Left hindlimb (tissue), 1 donor: ENCODE measurements around the gene LYPD8.

Experiments
- DNase-seq: peaks from one replicate; pipeline ENCODE4 v3.0.0-alpha.2; 2018

Gene LYPD8

GRCh38 chr1:248696774-248697173, 58.8 kb downstream of the LYPD8 start:
- no peak for DNase-seq

GRCh38 chr1:248696261-248696660, 59.3 kb downstream of the LYPD8 start:
- no peak for DNase-seq

GRCh38 chr1:248695451-248696132, 60.0 kb downstream of the LYPD8 start:
- no peak for DNase-seq

GRCh38 chr1:248691567-248692155, 63.9 kb downstream of the LYPD8 start:
- no peak for DNase-seq
